Esophagus muscularis mucosa (tissue), 4 donors: ENCODE data around the gene KITLG. TPM values are rescaled to one million over a fixed set of nuclear protein-coding genes. Genes with fewer than 3 reads are reported as not detected.

Experiments used
- DNase-seq: peaks from one replicate; pipeline ENCODE4 v3.0.0-alpha.2; 2017; ENCODE audit errors: extremely low spot score
- H3K27ac ChIP-seq, 4 donors: fragments of 200-600 bp; sonication (generic); replicated peaks in 1 of 4; 1 replicate in 3 of 4; 2 replicates in 1 of 4; pipeline ENCODE4 v1.5.1; 2016 to 2019; ENCODE audit warnings: mild to moderate bottlenecking in 1 of 4
- H3K27me3 ChIP-seq, 4 donors: fragments of 200-600 bp; sonication (generic); one replicate each; pipeline versions ENCODE4 v1.5.1 to v1.6.0; 2016 to 2019
- H3K36me3 ChIP-seq, 4 donors: fragments of 200-600 bp; sonication (generic); one replicate each; pipeline ENCODE4 v1.5.1; 2016 to 2019
- H3K4me1 ChIP-seq, 4 donors: fragments of 200-600 bp; sonication (generic); one replicate each; pipeline ENCODE4 v1.5.1; 2016 to 2019
- H3K4me3 ChIP-seq, 4 donors: fragments of 200-600 bp; sonication (generic); 1 replicate in 2 of 4; 2 replicates in 2 of 4; pipeline ENCODE4 v1.5.1; 2016 to 2019; ENCODE audit warnings: mild to moderate bottlenecking in 4 of 4, moderate library complexity in 1 of 4
- H3K9me3 ChIP-seq, 4 donors: fragments of 200-600 bp; sonication (generic); 1 replicate in 3 of 4; 2 replicates in 1 of 4; pipeline ENCODE4 v1.5.1; 2016 to 2019
- EP300 ChIP-seq: sonication (generic); formaldehyde crosslinking; IDR thresholded peaks from one replicate; pipeline ENCODE4 v1.6.1; 2017; ENCODE audit warnings: antibody characterized with exemption
- POLR2A ChIP-seq: fragments of 450-650 bp; IDR thresholded peaks from one replicate; pipeline ENCODE4 v1.6.1; 2017; ENCODE audit warnings: antibody characterized with exemption, moderate library complexity, mild to moderate bottlenecking, low read depth
- POLR2AphosphoS5 ChIP-seq, 2 donors: sonication (generic); formaldehyde crosslinking; IDR thresholded peaks; one replicate each; pipeline ENCODE4 v1.6.1; 2017; ENCODE audit warnings: antibody characterized with exemption in 2 of 2
- WGBS: methylation state at CpG from one replicate; pipeline ENCODE4 v1.1.5; 2018; 5-methylcytosine and 5-hydroxymethylcytosine counted together
- intact Hi-C: fragments of 100-400 bp; cut with DNase I; formaldehyde crosslinking; loops from one replicate; pipeline ENCODE4 v1.15.1; 2023
- small RNA-seq, 3 donors: library from RNA; depleted of rRNA; stranded (forward); fragments of <200 nt; gene quantifications; one replicate each; pipeline ENCODE3, GENCODE V24; 2016
- total RNA-seq, 4 donors: library from RNA; depleted of rRNA; stranded (reverse); fragments of >200 nt; gene quantifications; one replicate each; pipeline versions ENCODE4 v1.1.0 to v1.2.1, GENCODE V29; 2016
- TF ChIP-seq, protein P1 (sequence below), 3 experiments: fragments of 200-600 bp in 2 of 3; fragments of 450-650 bp in 1 of 3; sonication (generic) in 2 of 3; IDR thresholded peaks; one replicate each; pipeline ENCODE4 v1.5.1; 2017 to 2019; ENCODE audit warnings: antibody characterized with exemption in 3 of 3, mild to moderate bottlenecking in 2 of 3, moderate library complexity in 1 of 3

Gene KITLG
- total RNA-seq, 4 donors from 2014 or later, result 71.7 to 147 (median 121) TPM

DNA sequence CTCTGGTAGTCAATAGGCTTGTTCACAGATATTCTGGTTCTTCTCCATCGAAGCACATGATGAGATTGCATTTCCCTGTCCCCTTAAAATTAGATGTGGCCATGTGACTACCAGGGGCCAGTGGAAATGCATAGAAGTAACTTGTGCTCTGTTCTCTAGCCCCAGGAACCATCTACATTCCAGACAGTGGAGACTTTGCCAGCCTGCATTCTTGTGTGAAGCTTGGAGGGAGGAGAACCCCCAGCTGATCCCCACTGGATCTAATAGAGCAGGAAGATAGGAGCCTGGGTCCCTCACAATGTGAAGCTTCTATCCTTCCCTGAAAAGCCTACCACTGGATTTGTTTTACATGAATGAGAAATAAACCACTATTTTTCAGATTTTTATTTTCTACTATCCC, 130.1 kb downstream of the KITLG start:
- intact Hi-C loops, result no loop called here
- no peak for DNase-seq
- WGBS, result 95% methylated on average over 1 of the region's 1 CpG
- H3K27me3 ChIP-seq, result no peaks in the 10 kb centered on the region
- no peak overlapping the region for H3K4me3 ChIP-seq
- H3K9me3 ChIP-seq, result no peaks in the 10 kb centered on the region
- peaks cover 0 to 16% (median 8%) of the 10 kb centered on the region in 4 donors for H3K4me1 ChIP-seq
- TF ChIP-seq, protein P1, sequence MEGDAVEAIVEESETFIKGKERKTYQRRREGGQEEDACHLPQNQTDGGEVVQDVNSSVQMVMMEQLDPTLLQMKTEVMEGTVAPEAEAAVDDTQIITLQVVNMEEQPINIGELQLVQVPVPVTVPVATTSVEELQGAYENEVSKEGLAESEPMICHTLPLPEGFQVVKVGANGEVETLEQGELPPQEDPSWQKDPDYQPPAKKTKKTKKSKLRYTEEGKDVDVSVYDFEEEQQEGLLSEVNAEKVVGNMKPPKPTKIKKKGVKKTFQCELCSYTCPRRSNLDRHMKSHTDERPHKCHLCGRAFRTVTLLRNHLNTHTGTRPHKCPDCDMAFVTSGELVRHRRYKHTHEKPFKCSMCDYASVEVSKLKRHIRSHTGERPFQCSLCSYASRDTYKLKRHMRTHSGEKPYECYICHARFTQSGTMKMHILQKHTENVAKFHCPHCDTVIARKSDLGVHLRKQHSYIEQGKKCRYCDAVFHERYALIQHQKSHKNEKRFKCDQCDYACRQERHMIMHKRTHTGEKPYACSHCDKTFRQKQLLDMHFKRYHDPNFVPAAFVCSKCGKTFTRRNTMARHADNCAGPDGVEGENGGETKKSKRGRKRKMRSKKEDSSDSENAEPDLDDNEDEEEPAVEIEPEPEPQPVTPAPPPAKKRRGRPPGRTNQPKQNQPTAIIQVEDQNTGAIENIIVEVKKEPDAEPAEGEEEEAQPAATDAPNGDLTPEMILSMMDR (IDR thresholded peaks at IDR 0.05), result no peak
- no peak for TF ChIP-seq POLR2A
- TF ChIP-seq POLR2AphosphoS5 (IDR thresholded peaks at IDR 0.05), result no peak
- TF ChIP-seq EP300, result no peak
- no peaks in the 10 kb centered on the region for H3K36me3 ChIP-seq
- no peak overlapping the region for H3K27ac ChIP-seq

DNA sequence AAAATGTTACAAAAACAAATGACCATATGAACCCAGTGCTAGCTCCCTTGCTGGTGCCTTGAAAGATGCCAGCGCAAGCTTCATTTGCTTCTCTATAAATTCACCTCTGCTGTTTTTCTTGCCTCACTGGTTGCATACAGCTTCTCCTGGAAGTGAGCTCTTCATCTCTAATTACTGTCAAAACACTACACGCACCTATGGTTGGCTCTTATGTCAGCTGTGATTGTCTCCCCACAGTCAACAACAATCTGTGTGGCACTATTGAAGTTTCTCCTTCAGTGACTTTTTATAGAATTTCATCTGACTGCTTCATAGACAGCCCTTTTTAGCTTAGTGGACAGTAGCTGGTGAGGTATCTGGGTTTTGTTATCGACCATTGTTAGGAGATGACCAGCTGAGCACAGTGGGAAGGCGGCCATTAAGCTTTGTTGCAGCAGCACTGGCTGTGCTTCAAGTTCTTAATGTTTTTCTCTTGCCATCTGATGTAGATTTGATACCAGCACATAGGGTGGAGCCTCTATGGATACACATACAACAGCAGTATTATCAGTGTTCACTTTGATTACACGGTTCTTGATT, 131.8 kb downstream of the KITLG start:
- no peak for TF ChIP-seq POLR2AphosphoS5 (IDR thresholded peaks at IDR 0.05)
- no peak for TF ChIP-seq POLR2A
- TF ChIP-seq, protein P1 (IDR thresholded peaks at IDR 0.05), result no peak
- TF ChIP-seq EP300, result no peak
- Histone ChIP-seq H3K9me3 (no peaks in the 10 kb centered on the region), H3K4me1 (peaks cover 0 to 16% (median 7%) of the 10 kb centered on the region in 4 donors), H3K27ac (no peak overlapping the region), H3K36me3 (no peaks in the 10 kb centered on the region), H3K27me3 (no peaks in the 10 kb centered on the region), H3K4me3 (no peak overlapping the region)
- 91% methylated on average over 5 of the region's 5 CpGs for WGBS
- intact Hi-C loops, result no loop called here
- DNase-seq, result no peak

DNA sequence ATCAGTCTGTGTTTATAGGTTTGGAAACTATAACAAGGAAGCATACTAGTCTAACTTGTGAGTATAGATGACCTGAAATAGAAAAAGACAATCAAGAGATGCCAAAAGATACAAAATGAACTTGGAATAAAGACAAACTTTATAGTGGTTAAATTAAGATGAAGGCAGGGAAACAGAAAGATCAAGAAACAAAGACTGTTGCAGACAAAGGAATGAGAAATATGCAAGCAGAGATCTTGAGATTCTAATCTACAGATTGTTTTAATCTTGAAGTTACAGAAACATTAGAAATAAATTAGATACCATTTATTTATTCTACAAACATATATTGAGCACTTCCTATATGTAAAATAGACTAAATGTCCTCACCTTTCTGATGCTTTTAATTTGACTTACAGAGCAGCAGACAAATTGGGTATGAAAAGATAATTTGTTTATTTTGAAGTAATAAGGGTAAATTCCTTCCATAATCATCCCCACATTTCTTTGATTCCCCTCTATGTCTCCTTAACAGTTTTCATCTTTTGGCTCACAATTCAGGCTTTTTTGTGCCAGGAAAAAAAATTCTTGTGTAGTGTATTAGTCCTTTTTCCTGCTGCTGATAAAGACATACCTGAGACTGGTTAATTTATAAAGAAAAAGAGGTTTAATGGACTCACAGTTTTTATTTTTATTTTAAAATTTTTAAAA, 134.4 kb downstream of the KITLG start:
- TF ChIP-seq POLR2AphosphoS5 (IDR thresholded peaks at IDR 0.05), result no peak
- no peak for TF ChIP-seq EP300
- no peaks in the 10 kb centered on the region for H3K9me3 ChIP-seq

DNA sequence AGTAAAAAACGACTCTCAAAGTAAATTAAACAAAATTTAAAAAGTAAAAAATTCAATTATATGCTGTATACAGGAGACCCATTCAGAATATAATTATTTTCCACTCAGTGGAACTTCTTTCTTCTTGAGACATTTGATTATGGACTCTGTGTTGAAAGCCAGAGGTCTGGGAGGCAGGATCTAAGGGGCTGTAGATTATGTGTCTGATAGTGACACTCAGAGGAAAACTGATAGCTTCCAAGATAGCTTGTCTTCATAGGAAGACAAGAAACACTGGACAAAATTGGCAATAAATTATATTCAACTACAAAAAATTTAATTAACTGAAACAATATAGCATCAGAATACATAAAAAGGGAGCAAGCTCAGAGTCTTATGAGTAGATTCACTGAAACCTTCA, 135.8 kb downstream of the KITLG start:
- Histone ChIP-seq H3K27ac (no peak overlapping the region), H3K4me1 (peaks cover 0 to 10% (median 7%) of the 10 kb centered on the region in 4 donors), H3K4me3 (no peak overlapping the region), H3K27me3 (no peaks in the 10 kb centered on the region), H3K9me3 (no peaks in the 10 kb centered on the region), H3K36me3 (no peaks in the 10 kb centered on the region)
- WGBS, result 68% methylated on average over 1 of the region's 1 CpG
- TF ChIP-seq, protein P1 (IDR thresholded peaks at IDR 0.05), result no peak
- TF ChIP-seq POLR2AphosphoS5 (IDR thresholded peaks at IDR 0.05) (no peak), EP300 (no peak), POLR2A (no peak)
- no peak for DNase-seq
- intact Hi-C loops, result no loop called here

More for the DNA sequence above, 134.4 kb downstream of the KITLG start:
- H3K36me3 ChIP-seq, result no peaks in the 10 kb centered on the region
- H3K27me3 ChIP-seq, result no peaks in the 10 kb centered on the region
- peaks cover 0 to 16% (median 7%) of the 10 kb centered on the region in 4 donors for H3K4me1 ChIP-seq
- intact Hi-C loops, result no loop called here
- H3K27ac ChIP-seq, result no peak overlapping the region
- H3K4me3 ChIP-seq, result no peak overlapping the region
- DNase-seq, result no peak

Small RNA genes lying within 50 kb of the gene (small RNA-seq; reads per million reads assigned to genes)
- gene RNU1-117P, result 0 reads per million in 3 donors
